K562 (cell line): Measurements from ENCODE around the gene ICA1L. TPM values are rescaled to one million over a fixed set of nuclear protein-coding genes. Genes with fewer than 3 reads are reported as not detected.

Source experiments
- E4F1 ChIP-seq: fragments of 250-450 bp; sonication (Bioruptor Pico); IDR thresholded peaks from 2 replicates; pipeline ENCODE4 v1.5.0; 2021; ENCODE audit warnings: mild to moderate bottlenecking, borderline replicate concordance
- GATA2 ChIP-seq: sonication (generic); formaldehyde crosslinking; IDR thresholded peaks from 2 replicates; pipeline ENCODE4 v1.4.0; 2020; ENCODE audit warnings: mild to moderate bottlenecking, missing genetic modification reagents
- MAFK ChIP-seq: IDR thresholded peaks from 2 replicates; pipeline ENCODE4 v1.6.1; 2011; ENCODE audit warnings: low read length, improper control_type of control experiment
- NFE2 ChIP-seq: IDR thresholded peaks from 2 replicates; pipeline ENCODE4 v1.6.1; 2014; ENCODE audit warnings: antibody characterized with exemption, low read depth
- NRF1 ChIP-seq, 2 experiments: fragments of 450-650 bp; IDR thresholded peaks in 1 of 2; conservative IDR thresholded peaks in 1 of 2; 2 replicates each; pipeline ENCODE4 v1.6.1; 2014; ENCODE audit warnings: mild to moderate bottlenecking in 2 of 2
- ZKSCAN1 ChIP-seq: fragments of 150-350 bp; IDR thresholded peaks from 2 replicates; pipeline ENCODE4 v1.6.1; 2016; ENCODE audit warnings: low read depth, low read length
- ZNF217 ChIP-seq: sonication (generic); formaldehyde crosslinking; IDR thresholded peaks from 2 replicates; pipeline ENCODE4 v1.8.0; 2022; ENCODE audit warnings: mild to moderate bottlenecking, missing genetic modification reagents
- ZNF75A ChIP-seq: fragments of 450-650 bp; formaldehyde crosslinking; IDR thresholded peaks from 2 replicates; pipeline ENCODE4 v1.4.0; 2020; ENCODE audit warnings: mild to moderate bottlenecking
- polyA plus RNA-seq, 8 experiments: library from polyadenylated mRNA; depleted of rRNA in 4 of 8; stranded (reverse) in 5 of 8; unstranded in 3 of 8; fragments of >200 nt; fragmentation: Nextera tagmentation in 2 of 8; fragmentation: Illumina TruSeq in 1 of 8; extraction: Ambion mirVana in 2 of 8; extraction: Trizol in 1 of 8; gene quantifications; 2 replicates each; pipeline versions ENCODE4 v1.2.1 to v1.2.3, GENCODE V29; 2011 to 2014; ENCODE audit warnings: inconsistent platforms in 1 of 8, missing spikeins in 1 of 8
- total RNA-seq, 7 experiments: library from RNA; depleted of rRNA in 6 of 7; stranded (reverse); fragments of >200 nt in 6 of 7; fragmentation: Illumina TruSeq in 2 of 7; extraction: Trizol in 2 of 7; gene quantifications; 2 replicates each; pipeline versions ENCODE4 v1.2.1 to v1.2.3, GENCODE V29; 2011 to 2021; ENCODE audit warnings: low replicate concordance in 1 of 7
- TF ChIP-seq, protein P1 (sequence below), 3 experiments: IDR thresholded peaks in 2 of 3; conservative IDR thresholded peaks in 1 of 3; 2 replicates each; pipeline ENCODE4 v1.5.1; 2011 to 2012; ENCODE audit warnings: low read length in 3 of 3, mild to moderate bottlenecking in 3 of 3, control low read depth in 2 of 3, improper control_type of control experiment in 1 of 3, inconsistent platforms in 1 of 3, low read depth in 1 of 3, mixed read lengths in 1 of 3, moderate library complexity in 1 of 3; ENCODE audit not compliant: insufficient read depth in 2 of 3
- TF ChIP-seq, protein P2 (sequence below), 2 experiments: fragments of 450-650 bp; formaldehyde crosslinking in 1 of 2; IDR thresholded peaks; 2 replicates each; pipeline versions ENCODE4 v1.4.0 to v1.6.1; 2014 to 2020; ENCODE audit warnings: mild to moderate bottlenecking in 2 of 2, borderline replicate concordance in 1 of 2, low read depth in 1 of 2

Gene ICA1L
- total and polyA plus RNA-seq, 9 of the 15 experiments (the other 6 are each of a cell fraction or from before 2014, with no cell fraction given) = 0.57 to 1.7 (median 1.1) TPM

- TF ChIP-seq, protein P1, sequence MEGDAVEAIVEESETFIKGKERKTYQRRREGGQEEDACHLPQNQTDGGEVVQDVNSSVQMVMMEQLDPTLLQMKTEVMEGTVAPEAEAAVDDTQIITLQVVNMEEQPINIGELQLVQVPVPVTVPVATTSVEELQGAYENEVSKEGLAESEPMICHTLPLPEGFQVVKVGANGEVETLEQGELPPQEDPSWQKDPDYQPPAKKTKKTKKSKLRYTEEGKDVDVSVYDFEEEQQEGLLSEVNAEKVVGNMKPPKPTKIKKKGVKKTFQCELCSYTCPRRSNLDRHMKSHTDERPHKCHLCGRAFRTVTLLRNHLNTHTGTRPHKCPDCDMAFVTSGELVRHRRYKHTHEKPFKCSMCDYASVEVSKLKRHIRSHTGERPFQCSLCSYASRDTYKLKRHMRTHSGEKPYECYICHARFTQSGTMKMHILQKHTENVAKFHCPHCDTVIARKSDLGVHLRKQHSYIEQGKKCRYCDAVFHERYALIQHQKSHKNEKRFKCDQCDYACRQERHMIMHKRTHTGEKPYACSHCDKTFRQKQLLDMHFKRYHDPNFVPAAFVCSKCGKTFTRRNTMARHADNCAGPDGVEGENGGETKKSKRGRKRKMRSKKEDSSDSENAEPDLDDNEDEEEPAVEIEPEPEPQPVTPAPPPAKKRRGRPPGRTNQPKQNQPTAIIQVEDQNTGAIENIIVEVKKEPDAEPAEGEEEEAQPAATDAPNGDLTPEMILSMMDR (IDR thresholded peaks at IDR 0.05 in 2 of 3, conservative IDR thresholded peaks at IDR 0.05 in 1 of 3; ENCODE audit: insufficient read depth in 2 of 3, low read depth in 1 of 3, low read length in 3 of 3) = peak in 1 of 3 experiments; percentile 8; a peak in 1 of 6 replicates
- TF ChIP-seq GATA2 (CRISPR knock-in tag) = no peak
- TF ChIP-seq NRF1 (conservative IDR thresholded peaks at IDR 0.05 in 1 of 2, IDR thresholded peaks at IDR 0.05 in 1 of 2) = peak; percentile 79 to 81
- TF ChIP-seq E4F1 = no peak
- TF ChIP-seq ZKSCAN1 = no peak
- TF ChIP-seq MAFK = no peak
- TF ChIP-seq, protein P2, sequence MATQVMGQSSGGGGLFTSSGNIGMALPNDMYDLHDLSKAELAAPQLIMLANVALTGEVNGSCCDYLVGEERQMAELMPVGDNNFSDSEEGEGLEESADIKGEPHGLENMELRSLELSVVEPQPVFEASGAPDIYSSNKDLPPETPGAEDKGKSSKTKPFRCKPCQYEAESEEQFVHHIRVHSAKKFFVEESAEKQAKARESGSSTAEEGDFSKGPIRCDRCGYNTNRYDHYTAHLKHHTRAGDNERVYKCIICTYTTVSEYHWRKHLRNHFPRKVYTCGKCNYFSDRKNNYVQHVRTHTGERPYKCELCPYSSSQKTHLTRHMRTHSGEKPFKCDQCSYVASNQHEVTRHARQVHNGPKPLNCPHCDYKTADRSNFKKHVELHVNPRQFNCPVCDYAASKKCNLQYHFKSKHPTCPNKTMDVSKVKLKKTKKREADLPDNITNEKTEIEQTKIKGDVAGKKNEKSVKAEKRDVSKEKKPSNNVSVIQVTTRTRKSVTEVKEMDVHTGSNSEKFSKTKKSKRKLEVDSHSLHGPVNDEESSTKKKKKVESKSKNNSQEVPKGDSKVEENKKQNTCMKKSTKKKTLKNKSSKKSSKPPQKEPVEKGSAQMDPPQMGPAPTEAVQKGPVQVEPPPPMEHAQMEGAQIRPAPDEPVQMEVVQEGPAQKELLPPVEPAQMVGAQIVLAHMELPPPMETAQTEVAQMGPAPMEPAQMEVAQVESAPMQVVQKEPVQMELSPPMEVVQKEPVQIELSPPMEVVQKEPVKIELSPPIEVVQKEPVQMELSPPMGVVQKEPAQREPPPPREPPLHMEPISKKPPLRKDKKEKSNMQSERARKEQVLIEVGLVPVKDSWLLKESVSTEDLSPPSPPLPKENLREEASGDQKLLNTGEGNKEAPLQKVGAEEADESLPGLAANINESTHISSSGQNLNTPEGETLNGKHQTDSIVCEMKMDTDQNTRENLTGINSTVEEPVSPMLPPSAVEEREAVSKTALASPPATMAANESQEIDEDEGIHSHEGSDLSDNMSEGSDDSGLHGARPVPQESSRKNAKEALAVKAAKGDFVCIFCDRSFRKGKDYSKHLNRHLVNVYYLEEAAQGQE (IDR thresholded peaks at IDR 0.05; ENCODE audit: borderline replicate concordance) = no peak
- TF ChIP-seq, protein P2 (CRISPR knock-in tag; IDR thresholded peaks at IDR 0.05; ENCODE audit: low read depth) = 0 out of 2 replicates have a peak, but pooled peaks have one; percentile 40
- no peak for TF ChIP-seq ZNF75A (CRISPR knock-in tag)
- TF ChIP-seq NFE2 = no peak
- TF ChIP-seq ZNF217 (CRISPR knock-in tag) = no peak
These were observed at the start of gene ICA1L (continued) for GRCh38 chr2:202871300-202872141.
